Heart right ventricle (tissue), 16 donors: ENCODE results near the gene STRIP1. TPM values are rescaled to one million over a fixed set of nuclear protein-coding genes. Genes with fewer than 3 reads are reported as not detected.

ENCODE experiments used
- ATAC-seq, 8 donors: fragments of 200-7000 bp; cut with Tn5 transposase; one replicate each; pipeline ENCODE4 v1.9.1; 2020; ENCODE audit warnings: mild to moderate bottlenecking in 8 of 8, moderate library complexity in 8 of 8, moderate number of reproducible peaks in 1 of 8
- DNase-seq, 2 donors: peaks; one replicate each; pipeline ENCODE4 v3.0.0-alpha.2; 2020
- H3K27ac ChIP-seq, 10 donors: fragments of 200-600 bp; sonication (generic) in 2 of 10; one replicate each; pipeline versions ENCODE4 v1.5.0 to v1.8.0; 2020 to 2022; ENCODE audit warnings: mild to moderate bottlenecking in 3 of 10
- H3K27me3 ChIP-seq, 7 donors: fragments of 200-600 bp; one replicate each; pipeline ENCODE4 v1.8.0; 2021 to 2022; ENCODE audit warnings: mild to moderate bottlenecking in 2 of 7
- H3K36me3 ChIP-seq, 9 donors: fragments of 200-600 bp; sonication (generic) in 1 of 9; one replicate each; pipeline versions ENCODE4 v1.5.0 to v1.8.0; 2020 to 2022; ENCODE audit warnings: mild to moderate bottlenecking in 2 of 9
- H3K4me1 ChIP-seq, 9 donors: fragments of 200-600 bp; sonication (generic) in 1 of 9; one replicate each; pipeline versions ENCODE4 v1.5.0 to v1.8.0; 2020 to 2022; ENCODE audit warnings: mild to moderate bottlenecking in 4 of 9
- H3K4me3 ChIP-seq, 10 donors: fragments of 200-600 bp; sonication (generic) in 2 of 10; one replicate each; pipeline versions ENCODE4 v1.5.0 to v1.8.0; 2020 to 2022; ENCODE audit warnings: mild to moderate bottlenecking in 7 of 10, moderate library complexity in 2 of 10
- H3K9me3 ChIP-seq, 11 donors: fragments of 200-600 bp in 10 of 11; sonication (generic) in 2 of 11; one replicate each; pipeline versions ENCODE4 v1.5.0 to v1.8.0; 2013 to 2022; ENCODE audit warnings: mild to moderate bottlenecking in 2 of 11, control low read depth in 1 of 11, moderate library complexity in 1 of 11
- CTCF ChIP-seq, 9 donors: fragments of 200-600 bp; sonication (generic) in 2 of 9; IDR thresholded peaks; one replicate each; pipeline versions ENCODE4 v1.5.0 to v1.8.0; 2021 to 2022; ENCODE audit warnings: antibody characterized with exemption in 9 of 9, mild to moderate bottlenecking in 5 of 9, moderate library complexity in 1 of 9
- WGBS, 2 donors: extraction: QIAGEN DNeasy Blood & Tissue Kit; methylation state at CpG; one replicate each; pipeline ENCODE4 v1.1.7; 2013; ENCODE audit warnings: inconsistent platforms in 1 of 2; 5-methylcytosine and 5-hydroxymethylcytosine counted together
- intact Hi-C, 10 donors: fragments of 100-400 bp; cut with DNase I; formaldehyde crosslinking; loops; one replicate each; pipeline versions ENCODE4 v1.11.1 to v1.14.2; 2022
- polyA plus RNA-seq, 2 donors: library from polyadenylated mRNA; stranded (reverse); fragments of 200-250 nt; gene quantifications; one replicate each; pipeline ENCODE4 v1.2.3, GENCODE V29; 2013
- total RNA-seq, 10 donors: library from RNA; stranded (reverse); fragmentation: NEBNext Ultra II Directional in 3 of 10; extraction: Animal tissue kit (Norgen Biotek cat#: 25700) in 3 of 10; gene quantifications; one replicate each; pipeline versions ENCODE4 v1.2.1 to v1.2.4, GENCODE V29; 2021 to 2023
- donor health status: Arrhythmogenic right ventricular cardiomyopathy.
- donor health status: ischemic (EF 13 %, LVEDD 7.1; RV severe dilation, severe dysfunction).
- donor health status: healthy with polysubstance abuse.
- donor health status: DM: no; HTN: yes; CAD: no.
- donor health status: DM: no; HTN: no; CAD: no.
- donor health status: ischemic (EF 25% LVEDD 6.9; RV normal size, moderate dysfunction).
- donor health status: ischemic (EF 25% LVEDD 5.7; RV mildly dilated, moderate dysfunction).
- donor health status: healthy.
- donor health status: DM: yes; HTN: yes; CAD: no.
- donor health status: Ischemic cardiomyopathy.
- donor health status: ischemic (EF 35%, LVEDD 5.7; RV mildly dilated, moderate dysfunction).
- donor health status: nonischemic (EF 11% LVEDD 7.7; RV severe dilation, severe dysfunction).
- donor health status: DM: yes; HTN: yes; CAD: no.
- donor health status: PGD.
- donor health status: ischemic (EF 29% LVEDD 5.4; RV normal size, mild dysfunction).
- donor health status: nonischemic (EF 23%, LVEDD 6.1; RV moderate dilation, normal function).

STRIP1 gene
- total and polyA plus RNA-seq, 12 donors: 10.3 to 23.2 (median 18.5) TPM

DNA sequence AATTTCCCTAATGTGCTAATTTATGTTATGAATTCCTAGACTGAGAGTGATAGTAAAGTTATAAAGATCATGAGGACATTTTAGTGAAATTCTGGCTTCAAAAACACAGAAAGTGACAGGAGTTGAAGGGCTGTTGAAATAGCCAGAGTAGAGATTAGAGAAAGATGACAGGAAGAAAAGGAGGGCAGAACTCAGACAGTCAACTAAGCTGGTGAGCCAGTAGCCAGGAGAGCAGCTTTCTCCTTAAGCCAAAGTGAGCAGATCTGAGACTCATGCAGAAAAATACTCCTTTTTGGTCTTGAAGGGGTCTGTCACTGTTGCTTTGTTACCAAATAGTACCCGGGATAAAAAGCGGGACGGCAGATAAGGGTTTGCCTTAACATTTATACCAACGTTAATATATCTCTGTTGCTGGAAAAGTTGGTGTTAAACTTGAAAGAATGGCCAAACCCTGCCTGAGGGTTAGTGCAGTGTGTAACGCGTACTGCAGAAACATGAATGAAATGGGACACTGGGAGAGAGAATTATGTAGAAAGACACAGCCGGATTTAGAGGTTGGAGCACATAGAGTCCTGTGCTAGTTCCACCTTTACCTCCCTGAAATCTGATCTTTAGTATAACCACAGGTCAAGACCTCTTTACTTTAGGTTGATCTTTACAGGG lies 37.1 kb upstream of the STRIP1 start:
- Histone ChIP-seq H3K27me3 (no peaks in the 10 kb centered on the region), H3K9me3 (no peaks in the 10 kb centered on the region), H3K4me3 (no peak overlapping the region), H3K36me3 (peaks cover 0 to 22% (median 0%) of the 10 kb centered on the region in 9 donors), H3K27ac (no peak overlapping the region), H3K4me1 (peaks cover 0 to 54% (median 28%) of the 10 kb centered on the region in 9 donors)
- intact Hi-C loops: no loop called here
- ATAC-seq (peak in 1 of 8 donors; percentile 20), DNase-seq (no peak)
- no peak for TF ChIP-seq CTCF (IDR thresholded peaks at IDR 0.05)
- 66 to 67% methylated on average over 7 of the region's 7 CpGs for WGBS, 2 donors

DNA sequence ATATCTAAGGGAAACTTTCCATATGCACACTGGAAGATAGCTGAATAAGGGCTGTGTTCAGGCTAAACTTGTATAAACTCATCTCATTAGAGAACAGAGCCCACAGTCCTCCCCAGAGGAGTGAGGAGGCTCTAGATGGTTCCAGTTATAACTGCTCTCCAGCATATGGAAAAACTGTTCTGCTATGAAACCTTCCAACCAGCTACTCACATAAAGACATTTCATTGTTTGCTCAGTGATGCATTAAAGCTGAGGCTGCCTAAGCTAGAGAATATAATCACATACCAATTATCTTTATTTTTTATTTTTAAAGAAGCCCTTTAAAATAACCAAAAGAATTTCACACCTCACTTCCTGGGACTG lies 36.6 kb upstream of the STRIP1 start:
- no peaks in the 10 kb centered on the region for H3K27me3 ChIP-seq
- H3K27ac ChIP-seq: no peak overlapping the region
- H3K4me1 ChIP-seq: peaks cover 0 to 57% (median 30%) of the 10 kb centered on the region in 9 donors
- no peak for TF ChIP-seq CTCF (IDR thresholded peaks at IDR 0.05)
- no peak overlapping the region for H3K4me3 ChIP-seq
- peaks cover 0 to 22% (median 0%) of the 10 kb centered on the region in 9 donors for H3K36me3 ChIP-seq
- intact Hi-C loops: no loop called here
- DNase-seq (no peak), ATAC-seq (peak in 1 of 8 donors; percentile 28)
- no peaks in the 10 kb centered on the region for H3K9me3 ChIP-seq

DNA sequence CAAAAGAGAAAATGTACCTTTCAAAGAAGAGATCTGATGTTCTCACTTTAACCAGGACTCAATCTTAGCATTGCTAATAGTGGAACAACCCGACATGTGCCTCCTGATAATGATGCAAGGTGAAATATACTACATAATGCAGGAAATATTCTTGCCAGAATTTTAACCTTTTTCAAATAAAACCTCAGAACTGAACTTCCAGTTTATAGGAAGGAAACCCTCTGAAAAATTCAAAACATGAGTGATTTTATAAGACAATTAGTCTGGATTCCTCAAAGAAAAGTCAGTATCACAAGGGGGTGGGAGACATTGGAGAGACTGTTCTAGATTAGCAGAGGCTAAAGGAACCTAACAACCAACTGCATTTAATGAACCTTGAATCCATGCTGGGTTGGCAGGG lies 31.7 kb upstream of the STRIP1 start:
- peak overlapping the region in 3 of 10 donors; percentile 42 to 75 (median 72) for H3K27ac ChIP-seq
- WGBS, 2 donors: 81 to 86% methylated on average over 1 of the region's 1 CpG
- no peak overlapping the region for H3K4me3 ChIP-seq
- intact Hi-C loops: no loop called here
- no peaks in the 10 kb centered on the region for H3K9me3 ChIP-seq
- H3K36me3 ChIP-seq: no peaks in the 10 kb centered on the region
- no peak for TF ChIP-seq CTCF (IDR thresholded peaks at IDR 0.05)
- no peak for DNase-seq
- no peaks in the 10 kb centered on the region for H3K27me3 ChIP-seq
- ATAC-seq: no peak
- peaks cover 7 to 64% (median 51%) of the 10 kb centered on the region in 9 donors for H3K4me1 ChIP-seq

- DNase-seq (peak; percentile 34 to 48), ATAC-seq (peak; percentile 63 to 91 (median 76))
- Histone ChIP-seq H3K36me3 (peaks cover 0 to 5% (median 0%) of the 10 kb centered on the region in 9 donors), H3K27ac (peak overlapping the region; percentile 49 to 78 (median 67)), H3K9me3 (no peaks in the 10 kb centered on the region), H3K4me3 (peak overlapping the region in 4 of 10 donors; percentile 7 to 19 (median 10)), H3K27me3 (no peaks in the 10 kb centered on the region), H3K4me1 (peaks cover 7 to 67% (median 55%) of the 10 kb centered on the region in 9 donors)
- TF ChIP-seq CTCF (IDR thresholded peaks at IDR 0.05): no peak
- 19 to 36% methylated on average over 8 of the region's 8 CpGs for WGBS, 2 donors
- intact Hi-C loops: no loop called here
These were observed 30.5 kb upstream of the STRIP1 start for GRCh38 chr1:110003747-110004428.
